GM23338 (cell line): Measurements from ENCODE around the gene KAZN. TPM values are rescaled to one million over a fixed set of nuclear protein-coding genes. Genes with fewer than 3 reads are reported as not detected.

Source experiments
- CREB1 ChIP-seq: fragments of 250-450 bp; sonication (Bioruptor Pico); IDR thresholded peaks from 2 replicates; pipeline ENCODE4 v1.5.0; 2020; ENCODE audit warnings: low read depth, mild to moderate bottlenecking, moderate library complexity
- ETS1 ChIP-seq: IDR thresholded peaks from 2 replicates; pipeline ENCODE4 v1.6.1; 2016; ENCODE audit warnings: antibody characterized with exemption
- JUNB ChIP-seq: IDR thresholded peaks from one replicate; pipeline ENCODE4 v1.6.1; 2016; ENCODE audit warnings: antibody characterized with exemption; ENCODE audit not compliant: unreplicated experiment
- NANOG ChIP-seq: IDR thresholded peaks from 2 replicates; pipeline ENCODE4 v1.6.1; 2016; ENCODE audit warnings: antibody characterized with exemption, borderline replicate concordance
- STAT1 ChIP-seq: IDR thresholded peaks from one replicate; pipeline ENCODE4 v1.6.1; 2016; ENCODE audit warnings: antibody characterized with exemption; ENCODE audit not compliant: unreplicated experiment
- ZNF331 ChIP-seq: fragments of 250-450 bp; sonication (Bioruptor Pico); IDR thresholded peaks from 2 replicates; pipeline ENCODE4 v1.5.0; 2020; ENCODE audit warnings: low read depth, mild to moderate bottlenecking, moderate library complexity
- polyA plus RNA-seq: library from polyadenylated mRNA; unstranded; fragments of >200 nt; fragmentation: Nextera tagmentation; extraction: Ambion mirVana; gene quantifications from 2 replicates; pipeline ENCODE4 v1.2.1, GENCODE V29; 2016
- total RNA-seq: library from RNA; depleted of rRNA; stranded (reverse); fragments of >200 nt; shearing (Covaris generic); gene quantifications from 2 replicates; pipeline ENCODE4 v1.2.3, GENCODE V29; 2014
- TF ChIP-seq, protein P1 (sequence below): fragments of 250-450 bp; sonication (Bioruptor Pico); IDR thresholded peaks from 2 replicates; pipeline ENCODE4 v1.5.0; 2020; ENCODE audit warnings: mild to moderate bottlenecking, moderate library complexity
- TF ChIP-seq, protein P2 (sequence below): IDR thresholded peaks from one replicate; pipeline ENCODE4 v1.6.1; 2018; ENCODE audit warnings: antibody characterized with exemption; ENCODE audit not compliant: unreplicated experiment

KAZN gene
- total and polyA plus RNA-seq, 2 experiments from 2014 or later = 9.9 to 15.0 TPM

- TF ChIP-seq, protein P1, sequence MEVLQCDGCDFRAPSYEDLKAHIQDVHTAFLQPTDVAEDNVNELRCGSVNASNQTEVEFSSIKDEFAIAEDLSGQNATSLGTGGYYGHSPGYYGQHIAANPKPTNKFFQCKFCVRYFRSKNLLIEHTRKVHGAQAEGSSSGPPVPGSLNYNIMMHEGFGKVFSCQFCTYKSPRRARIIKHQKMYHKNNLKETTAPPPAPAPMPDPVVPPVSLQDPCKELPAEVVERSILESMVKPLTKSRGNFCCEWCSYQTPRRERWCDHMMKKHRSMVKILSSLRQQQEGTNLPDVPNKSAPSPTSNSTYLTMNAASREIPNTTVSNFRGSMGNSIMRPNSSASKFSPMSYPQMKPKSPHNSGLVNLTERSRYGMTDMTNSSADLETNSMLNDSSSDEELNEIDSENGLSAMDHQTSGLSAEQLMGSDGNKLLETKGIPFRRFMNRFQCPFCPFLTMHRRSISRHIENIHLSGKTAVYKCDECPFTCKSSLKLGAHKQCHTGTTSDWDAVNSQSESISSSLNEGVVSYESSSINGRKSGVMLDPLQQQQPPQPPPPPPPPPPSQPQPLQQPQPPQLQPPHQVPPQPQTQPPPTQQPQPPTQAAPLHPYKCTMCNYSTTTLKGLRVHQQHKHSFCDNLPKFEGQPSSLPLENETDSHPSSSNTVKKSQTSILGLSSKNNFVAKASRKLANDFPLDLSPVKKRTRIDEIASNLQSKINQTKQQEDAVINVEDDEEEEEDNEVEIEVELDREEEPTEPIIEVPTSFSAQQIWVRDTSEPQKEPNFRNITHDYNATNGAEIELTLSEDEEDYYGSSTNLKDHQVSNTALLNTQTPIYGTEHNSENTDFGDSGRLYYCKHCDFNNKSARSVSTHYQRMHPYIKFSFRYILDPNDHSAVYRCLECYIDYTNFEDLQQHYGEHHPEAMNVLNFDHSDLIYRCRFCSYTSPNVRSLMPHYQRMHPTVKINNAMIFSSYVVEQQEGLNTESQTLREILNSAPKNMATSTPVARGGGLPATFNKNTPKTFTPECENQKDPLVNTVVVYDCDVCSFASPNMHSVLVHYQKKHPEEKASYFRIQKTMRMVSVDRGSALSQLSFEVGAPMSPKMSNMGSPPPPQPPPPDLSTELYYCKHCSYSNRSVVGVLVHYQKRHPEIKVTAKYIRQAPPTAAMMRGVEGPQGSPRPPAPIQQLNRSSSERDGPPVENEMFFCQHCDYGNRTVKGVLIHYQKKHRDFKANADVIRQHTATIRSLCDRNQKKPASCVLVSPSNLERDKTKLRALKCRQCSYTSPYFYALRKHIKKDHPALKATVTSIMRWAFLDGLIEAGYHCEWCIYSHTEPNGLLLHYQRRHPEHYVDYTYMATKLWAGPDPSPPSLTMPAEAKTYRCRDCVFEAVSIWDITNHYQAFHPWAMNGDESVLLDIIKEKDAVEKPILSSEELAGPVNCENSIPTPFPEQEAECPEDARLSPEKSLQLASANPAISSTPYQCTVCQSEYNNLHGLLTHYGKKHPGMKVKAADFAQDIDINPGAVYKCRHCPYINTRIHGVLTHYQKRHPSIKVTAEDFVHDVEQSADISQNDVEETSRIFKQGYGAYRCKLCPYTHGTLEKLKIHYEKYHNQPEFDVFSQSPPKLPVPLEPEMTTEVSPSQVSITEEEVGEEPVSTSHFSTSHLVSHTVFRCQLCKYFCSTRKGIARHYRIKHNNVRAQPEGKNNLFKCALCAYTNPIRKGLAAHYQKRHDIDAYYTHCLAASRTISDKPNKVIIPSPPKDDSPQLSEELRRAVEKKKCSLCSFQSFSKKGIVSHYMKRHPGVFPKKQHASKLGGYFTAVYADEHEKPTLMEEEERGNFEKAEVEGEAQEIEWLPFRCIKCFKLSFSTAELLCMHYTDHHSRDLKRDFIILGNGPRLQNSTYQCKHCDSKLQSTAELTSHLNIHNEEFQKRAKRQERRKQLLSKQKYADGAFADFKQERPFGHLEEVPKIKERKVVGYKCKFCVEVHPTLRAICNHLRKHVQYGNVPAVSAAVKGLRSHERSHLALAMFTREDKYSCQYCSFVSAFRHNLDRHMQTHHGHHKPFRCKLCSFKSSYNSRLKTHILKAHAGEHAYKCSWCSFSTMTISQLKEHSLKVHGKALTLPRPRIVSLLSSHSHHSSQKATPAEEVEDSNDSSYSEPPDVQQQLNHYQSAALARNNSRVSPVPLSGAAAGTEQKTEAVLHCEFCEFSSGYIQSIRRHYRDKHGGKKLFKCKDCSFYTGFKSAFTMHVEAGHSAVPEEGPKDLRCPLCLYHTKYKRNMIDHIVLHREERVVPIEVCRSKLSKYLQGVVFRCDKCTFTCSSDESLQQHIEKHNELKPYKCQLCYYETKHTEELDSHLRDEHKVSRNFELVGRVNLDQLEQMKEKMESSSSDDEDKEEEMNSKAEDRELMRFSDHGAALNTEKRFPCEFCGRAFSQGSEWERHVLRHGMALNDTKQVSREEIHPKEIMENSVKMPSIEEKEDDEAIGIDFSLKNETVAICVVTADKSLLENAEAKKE = no peak
- TF ChIP-seq ETS1 (no peak), JUNB (no peak), STAT1 (no peak), NANOG (no peak), ZNF331 (CRISPR knock-in tag) (no peak), CREB1 (CRISPR knock-in tag) (no peak)
- TF ChIP-seq, protein P2, sequence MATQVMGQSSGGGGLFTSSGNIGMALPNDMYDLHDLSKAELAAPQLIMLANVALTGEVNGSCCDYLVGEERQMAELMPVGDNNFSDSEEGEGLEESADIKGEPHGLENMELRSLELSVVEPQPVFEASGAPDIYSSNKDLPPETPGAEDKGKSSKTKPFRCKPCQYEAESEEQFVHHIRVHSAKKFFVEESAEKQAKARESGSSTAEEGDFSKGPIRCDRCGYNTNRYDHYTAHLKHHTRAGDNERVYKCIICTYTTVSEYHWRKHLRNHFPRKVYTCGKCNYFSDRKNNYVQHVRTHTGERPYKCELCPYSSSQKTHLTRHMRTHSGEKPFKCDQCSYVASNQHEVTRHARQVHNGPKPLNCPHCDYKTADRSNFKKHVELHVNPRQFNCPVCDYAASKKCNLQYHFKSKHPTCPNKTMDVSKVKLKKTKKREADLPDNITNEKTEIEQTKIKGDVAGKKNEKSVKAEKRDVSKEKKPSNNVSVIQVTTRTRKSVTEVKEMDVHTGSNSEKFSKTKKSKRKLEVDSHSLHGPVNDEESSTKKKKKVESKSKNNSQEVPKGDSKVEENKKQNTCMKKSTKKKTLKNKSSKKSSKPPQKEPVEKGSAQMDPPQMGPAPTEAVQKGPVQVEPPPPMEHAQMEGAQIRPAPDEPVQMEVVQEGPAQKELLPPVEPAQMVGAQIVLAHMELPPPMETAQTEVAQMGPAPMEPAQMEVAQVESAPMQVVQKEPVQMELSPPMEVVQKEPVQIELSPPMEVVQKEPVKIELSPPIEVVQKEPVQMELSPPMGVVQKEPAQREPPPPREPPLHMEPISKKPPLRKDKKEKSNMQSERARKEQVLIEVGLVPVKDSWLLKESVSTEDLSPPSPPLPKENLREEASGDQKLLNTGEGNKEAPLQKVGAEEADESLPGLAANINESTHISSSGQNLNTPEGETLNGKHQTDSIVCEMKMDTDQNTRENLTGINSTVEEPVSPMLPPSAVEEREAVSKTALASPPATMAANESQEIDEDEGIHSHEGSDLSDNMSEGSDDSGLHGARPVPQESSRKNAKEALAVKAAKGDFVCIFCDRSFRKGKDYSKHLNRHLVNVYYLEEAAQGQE = no peak
Measured at GRCh38 chr1:14827870-14828269, 229.4 kb downstream of the KAZN start (continued).
